Endothelial cell of hepatic sinusoid (primary cell): ENCODE measurements around the gene REM1.
"Not testable (repeated sequence)": the region's sequence is repeated elsewhere in the genome, so short reads cannot be mapped to it uniquely, and the experiment has no call there.

ENCODE experiments used
- in situ Hi-C: cut with HindIII; loops from 2 replicates; pipeline ENCODE4 v1.10.0; 2017; ENCODE audit warnings: low sequenced_read_pairs

Gene REM1

GRCh38 chr20:31521267-31521666, 46.2 kb downstream of the REM1 start:
- in situ Hi-C loops: not testable (repeated sequence)

- in situ Hi-C loops: no loop called here
Measured at GRCh38 chr20:31522731-31523130, 47.6 kb downstream of the REM1 start.

GRCh38 chr20:31523361-31524283, 48.5 kb downstream of the REM1 start:
- in situ Hi-C loops: no loop called here

- in situ Hi-C loops: no loop called here
Measured at GRCh38 chr20:31527266-31527665, 52.2 kb downstream of the REM1 start.
